OCI-LY3 (cell line): ENCODE measurements around the gene SOAT2.

ENCODE experiments used
- CTCF ChIP-seq: fragments of 200-600, 300-600 bp; sonication (generic); IDR thresholded peaks from 2 replicates; pipeline ENCODE4 v1.5.1; 2014; ENCODE audit warnings: antibody characterized with exemption, low read length, low read depth
- EZH2phosphoT487 ChIP-seq: fragments of 200-600 bp; shearing (Covaris generic); IDR thresholded peaks from 2 replicates; pipeline ENCODE4 v1.6.1; 2018; ENCODE audit warnings: antibody characterized with exemption, mixed run types, low read depth

GRCh38 chr12:53105256-53105655, 2.0 kb downstream of the SOAT2 start:
- no peak for TF ChIP-seq CTCF
- no peak for TF ChIP-seq EZH2phosphoT487
